Fibroblast of pulmonary artery (primary cell): ENCODE measurements around the gene REEP6.

ENCODE experiments used
- DNase-seq: peaks from one replicate; pipeline ENCODE4 v3.0.0-alpha.2; 2010; ENCODE audit warnings: low read depth
- H3K4me3 ChIP-seq: replicated peaks from 2 replicates; pipeline ENCODE4 v1.5.1; 2011; ENCODE audit warnings: low read depth, mild to moderate bottlenecking, control low read depth, low read length, moderate library complexity
- CTCF ChIP-seq: IDR thresholded peaks from 2 replicates; pipeline ENCODE4 v1.5.1; 2011; ENCODE audit warnings: mild to moderate bottlenecking, control low read depth, low read length, inconsistent platforms; ENCODE audit errors: missing control alignments

REEP6 gene

DNA sequence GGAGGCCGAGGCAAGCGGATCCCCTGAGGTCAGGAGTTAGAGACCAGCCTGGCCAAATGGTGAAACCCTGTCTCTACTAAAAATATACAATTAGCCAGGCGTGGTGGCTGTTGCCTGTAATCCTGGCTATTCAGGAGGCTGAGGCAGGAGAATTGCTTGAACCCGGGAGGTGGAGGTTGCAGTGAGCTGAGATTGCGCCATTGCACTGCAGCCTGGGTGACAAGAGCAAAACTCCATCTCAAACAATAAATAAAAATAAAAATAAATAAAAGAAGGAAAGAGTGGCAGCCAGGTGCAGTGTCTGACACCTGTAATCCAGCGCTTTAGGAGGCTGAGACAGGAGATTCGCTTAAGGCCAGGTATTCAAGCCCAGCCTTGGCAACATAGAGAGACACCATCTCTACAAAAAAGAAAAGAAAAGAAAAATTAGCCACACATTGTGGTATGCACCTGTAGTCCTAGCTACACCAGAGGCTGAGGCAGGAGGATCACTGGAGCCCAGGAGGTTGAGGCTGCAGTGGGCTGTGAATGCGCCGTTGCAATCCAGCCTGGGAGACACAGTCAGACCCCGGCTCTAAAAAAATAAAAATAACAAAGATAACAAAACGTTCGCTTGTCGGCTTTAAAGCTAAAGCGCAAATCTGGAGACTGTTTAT is 11.6 kb downstream of the REEP6 start:
- DNase-seq: no peak
- no peak overlapping the region for H3K4me3 ChIP-seq
- no peak for TF ChIP-seq CTCF

GRCh38 chr19:1503089-1503924 is 12.3 kb downstream of the REEP6 start:
- peak; percentile 56 for TF ChIP-seq CTCF
- H3K4me3 ChIP-seq: no peak overlapping the region
- peak; percentile 31 for DNase-seq

GRCh38 chr19:1503925-1504773 is 13.2 kb downstream of the REEP6 start:
- no peak overlapping the region for H3K4me3 ChIP-seq
- TF ChIP-seq CTCF: no peak
- DNase-seq: no peak

GRCh38 chr19:1505012-1505411 is 14.0 kb downstream of the REEP6 start:
- no peak overlapping the region for H3K4me3 ChIP-seq
- DNase-seq: no peak
- TF ChIP-seq CTCF: no peak

DNA sequence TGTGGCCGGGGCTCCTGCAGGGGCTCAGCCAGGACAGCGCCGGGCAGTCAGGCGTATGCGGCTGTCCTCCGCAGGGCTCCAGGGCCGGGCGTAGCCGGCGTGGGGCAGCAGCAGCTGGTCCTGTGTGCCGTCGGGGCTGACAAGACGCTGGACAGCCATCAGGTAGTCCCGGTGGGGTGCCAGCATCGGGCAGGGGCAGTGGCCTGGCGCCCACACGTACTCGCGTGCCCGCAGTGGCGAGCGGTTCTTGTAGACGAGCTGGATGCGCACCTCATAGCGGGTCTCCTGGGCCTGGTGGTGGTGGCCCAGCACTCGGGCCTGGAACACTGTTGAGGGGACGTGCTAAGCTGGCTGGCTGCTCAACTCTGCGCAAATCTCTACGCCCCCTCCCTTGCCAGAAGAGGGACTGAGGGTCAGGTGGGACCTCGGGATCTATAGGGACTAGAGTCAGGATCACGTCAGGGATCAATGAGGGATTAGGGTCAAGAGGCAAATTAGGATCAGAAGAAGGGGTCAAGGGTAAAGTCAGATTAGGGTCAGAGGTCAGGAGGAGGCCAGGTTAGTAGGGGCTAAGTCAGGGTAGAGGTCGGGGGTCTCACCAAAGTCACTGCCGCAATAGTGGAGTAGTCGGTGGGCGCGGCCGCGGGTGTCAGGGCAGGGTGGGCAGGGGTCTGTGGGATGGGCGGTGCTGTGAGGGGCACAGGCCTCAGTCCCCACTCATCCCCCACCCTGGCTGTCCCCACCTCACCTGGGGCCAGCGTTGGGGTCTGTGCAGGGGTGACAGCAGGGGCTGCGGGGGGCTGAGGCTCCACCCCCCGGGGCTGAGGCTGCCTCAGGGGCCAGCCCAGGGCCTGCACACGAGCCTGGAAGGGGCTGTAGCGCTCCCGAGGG is 15.3 kb downstream of the REEP6 start:
- no peak for DNase-seq
- TF ChIP-seq CTCF: no peak
- H3K4me3 ChIP-seq: no peak overlapping the region

- no peak for DNase-seq
- H3K4me3 ChIP-seq: peak overlapping the region; percentile 31
- TF ChIP-seq CTCF: no peak
Observed at GRCh38 chr19:1507192-1507660, 16.2 kb downstream of the REEP6 start.
